Neutrophil (primary cell): ENCODE data around the gene TRIM61.

Experiments
- H3K27ac ChIP-seq: fragments of 200-600 bp; sonication (generic); 2 replicates; pipeline ENCODE4 v1.5.1; 2016; ENCODE audit warnings: mild to moderate bottlenecking, moderate library complexity
- H3K27me3 ChIP-seq: fragments of 200-600 bp; sonication (generic); 2 replicates; pipeline ENCODE4 v1.6.0; 2016; ENCODE audit warnings: mild to moderate bottlenecking
- H3K36me3 ChIP-seq: fragments of 200-600 bp; sonication (generic); 2 replicates; pipeline ENCODE4 v1.5.1; 2017
- H3K4me1 ChIP-seq, 2 experiments: fragments of 200-600 bp in 1 of 2; sonication (generic) in 1 of 2; 1 replicate in 1 of 2; 2 replicates in 1 of 2; pipeline versions ENCODE4 v1.5.1 to v1.6.1; 2013 to 2016; ENCODE audit warnings: low read depth in 1 of 2, low read length in 1 of 2, mild to moderate bottlenecking in 1 of 2, moderate library complexity in 1 of 2; ENCODE audit not compliant: control insufficient read depth in 1 of 2, insufficient read depth in 1 of 2
- H3K4me3 ChIP-seq, 2 experiments: fragments of 200-600 bp in 1 of 2; sonication (generic) in 1 of 2; 1 replicate in 1 of 2; 2 replicates in 1 of 2; pipeline ENCODE4 v1.5.1; 2013 to 2016; ENCODE audit warnings: low read depth in 1 of 2, low read length in 1 of 2, mild to moderate bottlenecking in 1 of 2, moderate library complexity in 1 of 2
- H3K9me3 ChIP-seq: fragments of 200-600 bp; sonication (generic); 2 replicates; pipeline ENCODE4 v1.5.1; 2016
- TF ChIP-seq, protein P1 (sequence below): fragments of 200-600 bp; sonication (generic); IDR thresholded peaks from 2 replicates; pipeline ENCODE4 v1.5.1; 2016; ENCODE audit warnings: antibody characterized with exemption

TRIM61 gene

DNA sequence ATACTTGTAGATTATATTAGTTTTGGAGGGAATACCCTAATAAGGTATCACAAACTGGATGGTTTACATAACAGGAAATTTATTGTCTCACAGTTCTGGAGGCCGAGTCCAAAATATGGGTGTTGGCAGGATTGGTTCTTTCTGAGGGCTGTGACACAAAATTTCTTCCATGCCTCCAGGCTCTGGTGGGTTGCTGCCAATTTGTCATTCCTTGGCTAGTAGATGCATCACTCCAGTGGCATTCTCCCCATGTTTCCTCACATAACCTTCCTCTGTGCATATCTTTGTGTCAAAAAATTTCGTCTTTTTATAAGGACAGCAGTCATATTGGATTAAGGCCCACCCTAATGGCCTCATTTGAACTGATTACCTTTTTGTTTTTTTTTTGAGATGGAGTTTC lies 51.2 kb downstream of the TRIM61 start:
- Histone ChIP-seq H3K4me1 (no peaks in the 10 kb centered on the region), H3K36me3 (no peaks in the 10 kb centered on the region), H3K27me3 (no peaks in the 10 kb centered on the region), H3K4me3 (no peak overlapping the region), H3K27ac (no peak overlapping the region), H3K9me3 (no peaks in the 10 kb centered on the region)
- TF ChIP-seq, protein P1, sequence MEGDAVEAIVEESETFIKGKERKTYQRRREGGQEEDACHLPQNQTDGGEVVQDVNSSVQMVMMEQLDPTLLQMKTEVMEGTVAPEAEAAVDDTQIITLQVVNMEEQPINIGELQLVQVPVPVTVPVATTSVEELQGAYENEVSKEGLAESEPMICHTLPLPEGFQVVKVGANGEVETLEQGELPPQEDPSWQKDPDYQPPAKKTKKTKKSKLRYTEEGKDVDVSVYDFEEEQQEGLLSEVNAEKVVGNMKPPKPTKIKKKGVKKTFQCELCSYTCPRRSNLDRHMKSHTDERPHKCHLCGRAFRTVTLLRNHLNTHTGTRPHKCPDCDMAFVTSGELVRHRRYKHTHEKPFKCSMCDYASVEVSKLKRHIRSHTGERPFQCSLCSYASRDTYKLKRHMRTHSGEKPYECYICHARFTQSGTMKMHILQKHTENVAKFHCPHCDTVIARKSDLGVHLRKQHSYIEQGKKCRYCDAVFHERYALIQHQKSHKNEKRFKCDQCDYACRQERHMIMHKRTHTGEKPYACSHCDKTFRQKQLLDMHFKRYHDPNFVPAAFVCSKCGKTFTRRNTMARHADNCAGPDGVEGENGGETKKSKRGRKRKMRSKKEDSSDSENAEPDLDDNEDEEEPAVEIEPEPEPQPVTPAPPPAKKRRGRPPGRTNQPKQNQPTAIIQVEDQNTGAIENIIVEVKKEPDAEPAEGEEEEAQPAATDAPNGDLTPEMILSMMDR, result no peak

DNA sequence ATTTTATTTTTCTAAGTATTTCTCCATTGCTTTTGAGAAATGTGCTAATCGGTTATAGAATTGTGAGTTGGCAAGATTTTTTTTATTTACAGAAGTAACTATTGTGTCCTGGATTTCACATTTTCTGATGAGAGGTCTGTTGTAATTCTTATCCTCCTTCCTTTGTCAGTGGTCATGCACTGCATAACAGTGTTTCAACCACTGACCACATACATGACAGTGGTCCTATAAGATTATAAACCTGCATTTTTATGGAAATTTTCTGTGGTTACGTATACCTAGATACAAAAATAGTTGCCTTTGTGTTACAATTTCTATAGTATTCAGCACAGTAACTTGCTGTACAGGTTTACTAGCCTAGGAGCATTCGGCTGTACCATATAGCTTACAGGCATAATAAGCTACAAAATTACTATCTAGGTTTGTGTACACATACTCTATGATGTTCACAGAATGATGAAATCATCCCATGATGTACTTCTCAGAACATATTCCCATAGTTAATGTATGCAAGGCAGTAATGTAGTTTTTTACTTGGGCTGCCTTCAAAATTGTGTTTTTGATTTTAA lies 52.7 kb downstream of the TRIM61 start:
- Histone ChIP-seq H3K4me1 (no peaks in the 10 kb centered on the region), H3K9me3 (no peaks in the 10 kb centered on the region), H3K4me3 (no peak overlapping the region), H3K36me3 (no peaks in the 10 kb centered on the region), H3K27me3 (no peaks in the 10 kb centered on the region), H3K27ac (no peak overlapping the region)
- TF ChIP-seq, protein P1, result no peak

DNA sequence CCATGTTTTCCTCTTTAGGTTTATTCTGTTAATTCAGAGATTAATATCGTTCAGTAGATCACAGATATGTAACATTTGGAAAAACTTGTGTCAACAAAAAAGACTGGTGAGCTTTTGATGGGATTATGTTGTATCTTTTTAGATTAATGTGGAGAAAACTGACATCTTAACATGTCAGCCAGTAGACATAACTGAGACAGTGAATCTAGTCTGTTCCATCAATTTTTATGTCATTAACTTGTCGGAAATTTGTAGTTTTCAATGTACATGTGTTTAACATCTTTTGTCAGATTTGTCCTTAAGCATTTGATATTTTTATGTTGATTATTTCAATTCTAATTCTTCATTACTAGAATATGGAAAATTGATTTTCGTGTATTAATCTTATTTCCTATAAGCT lies 58.5 kb downstream of the TRIM61 start:
- Histone ChIP-seq H3K36me3 (no peaks in the 10 kb centered on the region), H3K27me3 (no peaks in the 10 kb centered on the region), H3K4me1 (no peaks in the 10 kb centered on the region), H3K27ac (no peak overlapping the region), H3K4me3 (no peak overlapping the region), H3K9me3 (no peaks in the 10 kb centered on the region)
- TF ChIP-seq, protein P1, result no peak
